Measurements from ENCODE around the gene ADARB2.

Gene ADARB2

GRCh38 chr10:1551636-1552338, 185.5 kb downstream of the ADARB2 start:
- Histone ChIP-seq H3K36me3 (ENCODE audit: control insufficient read depth, low read length) (no peaks in the 10 kb centered on the region), H3K9me2 (replicated peaks; ENCODE audit: control insufficient read depth, low read length) (no peaks in the 10 kb centered on the region), H3F3A (ENCODE audit: control insufficient read depth, insufficient read depth) (no peaks in the 10 kb centered on the region), H3K27me3 (ENCODE audit: control insufficient read depth, low read length) (no peaks in the 10 kb centered on the region), H3K4me2 (ENCODE audit: low read length) (no peak overlapping the region), H4K20me1 (ENCODE audit: control insufficient read depth, insufficient read depth, low read depth, low read length) (no peaks in the 10 kb centered on the region), H3K27ac (ENCODE audit: low read depth, low read length) (no peak overlapping the region), H3K4me1 (ENCODE audit: control insufficient read depth, low read length) (peaks cover 10% of the 10 kb centered on the region), H3K4me3 (ENCODE audit: low read length) (no peak overlapping the region), H3K79me2 (ENCODE audit: control insufficient read depth, low read length) (no peaks in the 10 kb centered on the region), H3K9me3 (ENCODE audit: control insufficient read depth, insufficient read depth, low read length) (no peaks in the 10 kb centered on the region)
- TF ChIP-seq EZH2phosphoT487 (IDR thresholded peaks at IDR 0.05; ENCODE audit: borderline replicate concordance, low read length) (no peak), CTCF (IDR thresholded peaks at IDR 0.05; ENCODE audit: low read depth, low read length, poor library complexity, severe bottlenecking) (no peak)

GRCh38 chr10:1550616-1551015, 186.7 kb downstream of the ADARB2 start:
- no peaks in the 10 kb centered on the region for H3K27me3 ChIP-seq (ENCODE audit: control insufficient read depth, low read length)
- no peak overlapping the region for H3K4me3 ChIP-seq (ENCODE audit: low read length)
- no peaks in the 10 kb centered on the region for H3K36me3 ChIP-seq (ENCODE audit: control insufficient read depth, low read length)
- H4K20me1 ChIP-seq (ENCODE audit: control insufficient read depth, insufficient read depth, low read depth, low read length), result no peaks in the 10 kb centered on the region
- H3K9me3 ChIP-seq (ENCODE audit: control insufficient read depth, insufficient read depth, low read length), result no peaks in the 10 kb centered on the region
- no peak overlapping the region for H3K27ac ChIP-seq (ENCODE audit: low read depth, low read length)
- H3K4me1 ChIP-seq (ENCODE audit: control insufficient read depth, low read length), result peaks cover 10% of the 10 kb centered on the region
- TF ChIP-seq EZH2phosphoT487 (IDR thresholded peaks at IDR 0.05; ENCODE audit: borderline replicate concordance, low read length) (no peak), CTCF (IDR thresholded peaks at IDR 0.05; ENCODE audit: low read depth, low read length, poor library complexity, severe bottlenecking) (no peak)
- H3K4me2 ChIP-seq (ENCODE audit: low read length), result no peak overlapping the region
- no peaks in the 10 kb centered on the region for H3K79me2 ChIP-seq (ENCODE audit: control insufficient read depth, low read length)
- no peaks in the 10 kb centered on the region for H3K9me2 ChIP-seq (replicated peaks; ENCODE audit: control insufficient read depth, low read length)
- H3F3A ChIP-seq (ENCODE audit: control insufficient read depth, insufficient read depth), result no peaks in the 10 kb centered on the region

DNA sequence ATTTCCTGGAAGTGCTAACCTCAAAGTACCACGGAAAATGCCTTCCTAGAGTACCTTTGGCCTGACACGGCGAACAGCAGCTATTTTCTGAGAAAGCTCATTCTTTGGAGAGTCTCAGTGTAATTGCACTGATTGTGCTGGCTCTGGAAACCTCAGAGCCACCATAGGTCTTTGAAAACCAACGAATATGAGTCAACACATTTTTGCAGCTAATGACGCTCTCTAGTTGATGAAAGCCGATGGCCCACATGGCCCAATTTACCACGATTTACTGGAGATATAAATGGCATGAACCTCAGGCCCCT, 187.1 kb downstream of the ADARB2 start:
- H3K4me1 ChIP-seq (ENCODE audit: control insufficient read depth, low read length), result peaks cover 10% of the 10 kb centered on the region
- no peaks in the 10 kb centered on the region for H3F3A ChIP-seq (ENCODE audit: control insufficient read depth, insufficient read depth)
- no peak for TF ChIP-seq EZH2phosphoT487 (IDR thresholded peaks at IDR 0.05; ENCODE audit: borderline replicate concordance, low read length)
- TF ChIP-seq CTCF (IDR thresholded peaks at IDR 0.05; ENCODE audit: low read depth, low read length, poor library complexity, severe bottlenecking), result no peak
- H3K9me2 ChIP-seq (replicated peaks; ENCODE audit: control insufficient read depth, low read length), result no peaks in the 10 kb centered on the region
- H4K20me1 ChIP-seq (ENCODE audit: control insufficient read depth, insufficient read depth, low read depth, low read length), result no peaks in the 10 kb centered on the region
- H3K9me3 ChIP-seq (ENCODE audit: control insufficient read depth, insufficient read depth, low read length), result no peaks in the 10 kb centered on the region
- no peak overlapping the region for H3K4me3 ChIP-seq (ENCODE audit: low read length)
- H3K36me3 ChIP-seq (ENCODE audit: control insufficient read depth, low read length), result no peaks in the 10 kb centered on the region
- no peak overlapping the region for H3K27ac ChIP-seq (ENCODE audit: low read depth, low read length)
- no peak overlapping the region for H3K4me2 ChIP-seq (ENCODE audit: low read length)
- H3K27me3 ChIP-seq (ENCODE audit: control insufficient read depth, low read length), result no peaks in the 10 kb centered on the region
- H3K79me2 ChIP-seq (ENCODE audit: control insufficient read depth, low read length), result no peaks in the 10 kb centered on the region

Measured in DOHH2 (cell line).